Activated T-cell treated with anti-CD3 and anti-CD28 coated beads, Interleukin-2, amount 50 U/mL, for 24 hours (primary cell): ENCODE data around the gene DCT.
"Not testable (repeated sequence)": the region's sequence is repeated elsewhere in the genome, so short reads cannot be mapped to it uniquely, and the experiment has no call there.

Experiments used
- DNase-seq: peaks from one replicate; pipeline ENCODE4 v3.0.0-alpha.2; 2020
- H3K27ac Mint-ChIP-seq: 2 replicates; pipeline ENCODE4 v1.8.0; 2020; ENCODE audit warnings: mild to moderate bottlenecking, mixed read lengths
- H3K27me3 Mint-ChIP-seq: 2 replicates; pipeline ENCODE4 v1.8.0; 2020; ENCODE audit warnings: mixed read lengths
- H3K36me3 Mint-ChIP-seq: 2 replicates; pipeline ENCODE4 v1.8.0; 2020; ENCODE audit warnings: low read depth, mixed read lengths
- H3K4me1 Mint-ChIP-seq: 2 replicates; pipeline ENCODE4 v1.8.0; 2020; ENCODE audit warnings: low read depth, mixed read lengths
- H3K4me3 Mint-ChIP-seq: 2 replicates; pipeline ENCODE4 v1.8.0; 2020; ENCODE audit warnings: mild to moderate bottlenecking, moderate library complexity, mixed read lengths
- H3K9me3 Mint-ChIP-seq: 2 replicates; pipeline ENCODE4 v1.8.0; 2020; ENCODE audit warnings: mixed read lengths

Gene DCT

DNA sequence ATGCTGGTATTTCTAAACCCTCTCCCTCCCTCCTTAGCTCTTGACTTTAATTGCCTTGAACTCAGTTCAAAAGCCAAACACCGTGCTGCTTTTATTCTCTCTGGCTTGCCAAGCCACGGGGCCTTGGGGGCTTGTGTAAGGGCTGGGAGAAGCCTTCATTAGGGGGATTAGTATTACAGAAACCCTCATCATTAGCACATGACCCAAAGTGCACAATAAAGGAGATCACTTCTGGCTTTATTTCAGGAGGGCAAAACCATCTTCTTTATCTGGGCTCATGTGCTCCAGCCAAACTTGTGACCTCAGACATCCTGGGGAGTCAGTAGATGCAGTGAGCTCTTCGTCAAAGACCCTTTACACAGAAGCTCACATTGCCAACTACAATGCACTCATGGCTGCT, at the start of gene DCT:
Gene DCT (minus strand): TSS at position 67 of the 400 bp plus-strand sequence. CDS start 427 bp downstream, outside the sequence.
- Mint-ChIP-seq H3K4me1 (peaks cover 8% of the 10 kb centered on the region), H3K9me3 (no peaks in the 10 kb centered on the region), H3K36me3 (no peaks in the 10 kb centered on the region), H3K27ac (peak within 1 kb of the TSS; percentile 76), H3K27me3 (peaks cover 4% of the 10 kb centered on the region), H3K4me3 (no peak within 1 kb of the TSS)
- DNase-seq, result no peak

DNA sequence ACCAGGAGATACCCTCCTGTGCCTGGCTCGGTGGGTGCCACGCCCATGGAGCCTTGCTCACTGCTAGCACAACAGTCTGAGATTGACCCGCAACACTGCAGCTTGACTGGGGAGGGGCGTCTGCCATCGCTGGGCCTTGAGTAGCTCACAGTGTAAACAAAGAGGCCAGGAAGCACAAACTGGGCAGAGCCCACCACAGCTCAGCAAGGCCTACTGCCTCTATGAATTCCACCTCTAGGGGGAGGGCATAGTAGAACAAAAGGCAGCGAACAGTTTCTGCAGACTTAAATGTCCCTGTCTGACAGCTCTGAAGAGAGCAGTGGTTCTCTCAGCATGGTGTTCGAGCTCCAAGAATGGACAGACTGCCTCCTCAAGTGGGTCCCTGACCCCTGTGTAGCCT, 47.5 kb upstream of the DCT start:
- H3K27me3 Mint-ChIP-seq, H3K27ac Mint-ChIP-seq, H3K9me3 Mint-ChIP-seq, H3K4me3 Mint-ChIP-seq, H3K4me1 Mint-ChIP-seq, H3K36me3 Mint-ChIP-seq, DNase-seq: not testable (repeated sequence)

DNA sequence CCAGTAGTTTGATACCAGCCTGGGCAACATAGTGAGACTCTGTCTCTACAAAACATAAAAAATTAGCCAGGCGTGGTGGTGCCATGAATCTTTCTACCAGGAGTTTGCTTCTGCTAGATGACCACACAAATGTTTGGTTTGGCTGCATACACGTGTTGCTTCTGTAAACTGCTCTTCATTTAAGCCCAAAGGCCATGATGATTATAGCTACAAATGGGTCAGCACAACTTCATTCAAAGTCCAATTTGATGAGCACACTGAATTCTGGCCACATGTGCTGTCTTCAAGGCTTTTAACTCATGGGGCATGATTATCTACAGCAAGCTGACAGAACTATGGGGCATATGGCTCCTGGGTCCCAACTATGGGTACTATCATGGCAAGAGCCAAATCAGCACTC, 46.3 kb upstream of the DCT start:
- Mint-ChIP-seq H3K4me3 (no peak overlapping the region), H3K4me1 (no peaks in the 10 kb centered on the region), H3K9me3 (no peaks in the 10 kb centered on the region), H3K27ac (no peak overlapping the region), H3K27me3 (no peaks in the 10 kb centered on the region), H3K36me3 (no peaks in the 10 kb centered on the region)
- DNase-seq, result no peak

DNA sequence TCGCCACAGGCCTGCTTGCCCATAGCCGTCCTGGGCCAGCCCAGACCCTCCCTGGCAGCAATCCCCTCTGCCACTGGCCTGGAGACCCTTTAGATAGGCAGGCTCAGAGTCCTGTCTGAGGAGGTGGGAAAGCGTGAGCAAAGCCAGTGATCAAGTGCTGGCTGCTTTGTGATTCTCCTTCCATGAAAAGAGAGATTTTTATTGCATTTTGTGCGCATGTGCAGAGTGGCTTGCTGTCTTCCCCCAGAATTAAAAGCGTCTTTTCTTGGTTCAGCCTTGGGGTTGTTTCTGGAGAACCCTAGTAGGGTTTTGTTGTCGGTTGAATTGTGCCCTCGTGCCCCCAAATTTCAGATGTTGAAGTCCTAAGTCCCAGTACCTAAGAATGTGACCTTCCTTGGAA, 44.9 kb upstream of the DCT start:
- Mint-ChIP-seq H3K36me3 (no peaks in the 10 kb centered on the region), H3K9me3 (no peaks in the 10 kb centered on the region), H3K4me3 (no peak overlapping the region), H3K27me3 (no peaks in the 10 kb centered on the region), H3K27ac (no peak overlapping the region), H3K4me1 (no peaks in the 10 kb centered on the region)
- DNase-seq, result no peak

DNA sequence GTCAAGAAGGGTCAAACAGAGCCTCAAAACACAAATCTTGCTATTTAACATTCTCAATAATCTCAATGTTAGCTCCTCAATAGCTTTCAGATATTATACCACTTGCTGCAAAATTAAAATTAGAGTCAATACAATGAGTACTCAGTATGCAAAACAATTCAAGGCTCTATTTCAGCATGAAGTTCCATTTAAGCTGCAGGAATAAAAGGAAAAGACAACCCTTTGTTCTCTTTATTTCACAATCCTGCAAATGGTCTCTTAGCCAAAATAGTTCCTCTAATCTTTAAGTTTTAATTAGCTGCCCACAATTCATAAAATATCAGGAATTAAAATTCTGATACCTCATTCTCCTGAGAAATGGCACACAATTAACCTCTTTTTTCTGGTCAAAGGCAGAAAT, 40.5 kb upstream of the DCT start:
- H3K27me3 Mint-ChIP-seq, result no peaks in the 10 kb centered on the region
- H3K4me1 Mint-ChIP-seq, result no peaks in the 10 kb centered on the region
- H3K27ac Mint-ChIP-seq, result no peak overlapping the region
- H3K36me3 Mint-ChIP-seq, result no peaks in the 10 kb centered on the region
- H3K4me3 Mint-ChIP-seq, result no peak overlapping the region
- no peaks in the 10 kb centered on the region for H3K9me3 Mint-ChIP-seq
- no peak for DNase-seq

DNA sequence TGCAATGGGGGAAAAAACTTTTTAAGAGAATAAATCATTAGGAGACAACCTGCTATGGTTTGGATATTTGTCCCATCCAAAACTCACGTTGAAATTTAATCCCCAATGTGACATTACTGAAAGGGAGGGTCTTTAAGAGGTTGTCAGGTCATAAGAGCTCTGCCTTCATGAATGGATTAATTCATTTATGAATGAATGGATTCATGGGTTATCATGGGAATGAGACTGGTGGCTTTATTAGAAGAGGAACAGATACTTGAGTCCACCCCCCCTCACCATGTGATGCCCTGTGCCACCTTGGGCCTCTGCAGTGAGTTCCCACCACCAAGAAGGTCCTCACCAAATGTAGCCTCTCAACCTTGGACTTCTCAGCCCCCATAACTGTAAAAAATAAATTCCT, 37.0 kb upstream of the DCT start:
- no peaks in the 10 kb centered on the region for H3K36me3 Mint-ChIP-seq
- H3K4me3 Mint-ChIP-seq, result no peak overlapping the region
- no peaks in the 10 kb centered on the region for H3K9me3 Mint-ChIP-seq
- no peaks in the 10 kb centered on the region for H3K27me3 Mint-ChIP-seq
- no peaks in the 10 kb centered on the region for H3K4me1 Mint-ChIP-seq
- DNase-seq, result no peak
- no peak overlapping the region for H3K27ac Mint-ChIP-seq

DNA sequence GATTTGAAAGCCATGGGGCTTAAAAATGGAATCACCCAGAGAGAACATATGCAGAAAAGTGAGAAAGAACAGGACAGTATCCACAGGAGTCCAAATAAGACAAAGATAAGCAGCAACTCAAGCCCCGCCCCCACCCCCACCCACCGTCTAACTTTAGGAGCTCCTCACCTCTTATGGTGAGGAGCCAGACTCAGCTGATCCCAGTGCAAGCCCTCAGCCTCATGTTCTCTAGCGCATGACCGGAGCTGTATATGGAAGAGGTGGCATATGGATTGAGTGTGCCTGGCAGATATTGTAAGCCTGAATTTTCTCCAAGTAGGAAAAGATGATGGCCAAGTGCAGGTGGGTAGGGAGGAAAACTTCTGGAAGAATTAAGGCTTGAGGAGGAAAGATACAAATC, 36.4 kb upstream of the DCT start:
- H3K4me3 Mint-ChIP-seq, result no peak overlapping the region
- H3K36me3 Mint-ChIP-seq, result no peaks in the 10 kb centered on the region
- H3K4me1 Mint-ChIP-seq, result no peaks in the 10 kb centered on the region
- DNase-seq, result no peak
- H3K27ac Mint-ChIP-seq, result no peak overlapping the region
- H3K9me3 Mint-ChIP-seq, result no peaks in the 10 kb centered on the region
- H3K27me3 Mint-ChIP-seq, result no peaks in the 10 kb centered on the region

DNA sequence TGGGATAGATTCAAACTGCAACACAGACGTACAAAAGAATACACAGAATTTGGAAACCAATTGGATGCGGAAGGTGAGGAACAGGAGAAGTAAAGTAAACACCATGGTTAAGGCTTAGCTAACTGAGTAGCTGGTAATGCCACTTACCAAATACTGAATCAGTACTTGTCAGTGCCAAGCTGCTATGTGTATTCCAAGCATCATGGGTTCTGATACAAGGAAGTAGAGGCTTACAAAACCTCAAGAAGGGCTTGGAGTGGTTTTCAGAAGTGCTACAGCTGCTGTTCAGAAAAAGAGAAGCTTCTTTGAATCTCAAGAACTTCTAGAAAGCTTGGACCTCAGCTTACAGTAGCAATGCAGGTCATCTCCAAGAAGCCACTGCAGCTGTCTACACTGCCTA, 35.9 kb upstream of the DCT start:
- no peak for DNase-seq
- Mint-ChIP-seq H3K27ac (no peak overlapping the region), H3K27me3 (no peaks in the 10 kb centered on the region), H3K9me3 (no peaks in the 10 kb centered on the region), H3K36me3 (no peaks in the 10 kb centered on the region), H3K4me3 (no peak overlapping the region), H3K4me1 (no peaks in the 10 kb centered on the region)

DNA sequence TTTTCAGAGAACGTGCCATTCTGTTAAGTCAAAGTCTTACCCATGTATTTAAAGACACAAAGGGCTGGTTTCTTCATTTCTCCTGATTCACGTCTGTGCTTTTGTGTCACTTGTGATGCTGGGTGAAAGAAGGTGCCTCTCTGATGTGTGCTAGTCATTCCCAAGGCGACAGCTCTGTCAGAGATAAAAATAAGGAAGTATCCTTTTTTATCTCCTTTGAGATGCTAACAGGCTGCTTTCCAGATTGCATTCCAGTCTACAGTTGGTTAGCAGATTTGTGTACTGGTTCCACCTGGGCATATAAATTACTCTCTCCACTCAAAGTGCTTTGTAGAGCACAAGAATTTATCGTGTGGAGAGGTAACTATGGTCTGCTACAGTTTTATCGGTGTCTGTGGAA, 33.5 kb upstream of the DCT start:
- Mint-ChIP-seq H3K4me1 (peaks cover 7% of the 10 kb centered on the region), H3K27ac (no peak overlapping the region), H3K4me3 (no peak overlapping the region), H3K9me3 (no peaks in the 10 kb centered on the region), H3K27me3 (peaks cover 2% of the 10 kb centered on the region), H3K36me3 (no peaks in the 10 kb centered on the region)
- no peak for DNase-seq

DNA sequence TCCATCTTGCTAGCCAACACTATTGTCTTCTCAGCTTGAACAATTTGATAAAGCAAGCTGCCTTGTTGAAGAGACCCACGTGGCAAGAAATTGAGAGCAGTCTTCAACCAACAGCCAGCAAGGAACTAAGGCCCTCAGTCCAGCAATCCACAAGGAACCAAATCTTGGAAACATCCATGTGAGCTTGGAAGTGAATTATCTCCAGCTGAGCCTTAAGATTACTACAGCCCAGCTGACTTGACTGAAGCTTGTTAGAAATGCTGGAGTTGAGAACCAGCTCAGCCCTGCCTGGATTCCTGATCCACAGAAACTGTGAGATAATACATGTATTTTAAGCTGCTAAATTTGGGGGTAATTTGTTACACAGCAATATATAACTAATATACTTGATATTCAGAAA, 26.2 kb upstream of the DCT start:
- peaks cover 2% of the 10 kb centered on the region for H3K27me3 Mint-ChIP-seq
- no peak for DNase-seq
- no peaks in the 10 kb centered on the region for H3K9me3 Mint-ChIP-seq
- H3K36me3 Mint-ChIP-seq, result no peaks in the 10 kb centered on the region
- no peak overlapping the region for H3K4me3 Mint-ChIP-seq
- no peak overlapping the region for H3K27ac Mint-ChIP-seq
- H3K4me1 Mint-ChIP-seq, result peaks cover 16% of the 10 kb centered on the region

DNA sequence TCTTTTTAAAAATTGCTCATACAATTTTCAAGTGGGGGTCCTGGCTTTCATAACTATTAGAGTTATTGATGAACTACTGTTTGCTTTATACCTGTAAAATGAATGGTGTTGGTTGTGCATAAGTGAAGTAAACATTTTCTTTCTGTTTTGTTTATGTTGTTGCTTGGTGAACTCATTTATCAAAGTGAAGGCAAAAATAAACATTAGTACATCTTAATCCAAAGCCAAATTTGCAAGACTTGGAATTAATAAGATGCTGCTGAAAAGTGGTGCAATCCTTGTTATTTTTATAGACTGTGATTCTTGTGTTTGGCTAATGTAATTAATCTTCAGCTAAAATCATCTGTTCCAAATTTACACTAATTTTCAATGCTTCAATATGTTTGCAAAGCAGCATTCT, 24.4 kb upstream of the DCT start:
- Mint-ChIP-seq H3K27me3 (peaks cover 2% of the 10 kb centered on the region), H3K9me3 (no peaks in the 10 kb centered on the region), H3K4me3 (no peak overlapping the region), H3K4me1 (peaks cover 16% of the 10 kb centered on the region), H3K36me3 (no peaks in the 10 kb centered on the region), H3K27ac (no peak overlapping the region)
- no peak for DNase-seq

DNA sequence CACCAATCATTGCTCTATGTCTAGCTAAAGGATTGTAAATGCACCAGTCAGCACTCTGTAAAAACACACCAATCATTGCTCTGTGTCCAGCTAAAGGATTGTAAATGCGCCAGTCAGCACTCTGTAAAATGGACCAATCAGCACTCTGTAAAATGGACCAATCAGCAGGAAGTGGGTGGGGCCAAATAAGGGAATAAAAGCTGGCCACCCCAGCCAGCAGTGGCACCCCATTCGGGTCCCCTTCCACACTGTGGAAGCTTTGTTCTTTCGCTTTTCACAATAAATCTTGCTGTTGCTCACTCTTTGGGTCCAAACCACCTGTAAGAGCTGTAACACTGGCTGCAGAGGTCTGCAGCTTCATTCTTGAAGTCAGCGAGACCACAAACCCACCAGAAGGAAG, 19.3 kb upstream of the DCT start:
- H3K4me3 Mint-ChIP-seq, H3K4me1 Mint-ChIP-seq, H3K27me3 Mint-ChIP-seq, DNase-seq, H3K27ac Mint-ChIP-seq, H3K36me3 Mint-ChIP-seq, H3K9me3 Mint-ChIP-seq: not testable (repeated sequence)

DNA sequence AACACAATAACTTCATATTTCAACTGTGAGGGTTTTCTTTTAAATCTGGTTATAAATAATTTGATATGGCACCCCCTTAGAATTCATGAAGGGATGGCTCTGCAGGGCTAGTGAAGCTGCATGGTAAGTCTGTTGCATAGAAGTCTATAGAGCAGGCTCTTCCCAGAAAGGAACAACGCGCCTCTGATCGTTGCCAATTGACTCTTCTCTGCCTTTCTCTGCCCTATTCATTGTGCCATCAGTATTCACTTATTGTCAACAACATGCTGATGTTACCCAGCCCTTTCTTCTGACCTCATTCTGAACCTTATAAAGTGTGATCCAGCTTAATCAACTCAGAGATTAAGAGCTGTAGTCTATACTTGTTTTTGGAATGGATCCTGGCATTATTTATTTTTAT, 16.3 kb upstream of the DCT start:
- Mint-ChIP-seq H3K27me3 (no peaks in the 10 kb centered on the region), H3K4me3 (no peak overlapping the region), H3K4me1 (no peaks in the 10 kb centered on the region), H3K27ac (no peak overlapping the region), H3K36me3 (no peaks in the 10 kb centered on the region), H3K9me3 (no peaks in the 10 kb centered on the region)
- no peak for DNase-seq

DNA sequence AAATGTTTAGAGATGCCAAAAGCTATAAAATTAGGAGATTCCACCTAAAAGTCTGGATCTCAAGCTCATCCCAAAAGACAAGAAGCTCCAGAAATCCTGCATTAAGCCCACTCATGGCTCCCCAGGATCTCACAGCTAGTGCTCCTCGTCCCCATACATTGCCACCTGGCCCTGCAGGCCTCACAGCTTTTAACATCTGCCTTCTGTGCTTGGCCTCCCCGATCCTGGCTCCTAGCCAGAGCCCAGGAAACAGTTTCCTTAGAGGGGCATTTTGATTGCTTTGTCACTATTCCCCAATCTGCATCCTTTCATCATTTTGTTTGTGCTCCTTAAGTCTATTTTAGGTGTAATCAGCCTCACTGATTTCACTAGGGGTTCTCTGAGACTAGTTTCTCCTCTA, 14.5 kb upstream of the DCT start:
- Mint-ChIP-seq H3K4me1 (no peaks in the 10 kb centered on the region), H3K36me3 (no peaks in the 10 kb centered on the region), H3K27me3 (no peaks in the 10 kb centered on the region), H3K9me3 (no peaks in the 10 kb centered on the region), H3K27ac (no peak overlapping the region), H3K4me3 (no peak overlapping the region)
- DNase-seq, result no peak

DNA sequence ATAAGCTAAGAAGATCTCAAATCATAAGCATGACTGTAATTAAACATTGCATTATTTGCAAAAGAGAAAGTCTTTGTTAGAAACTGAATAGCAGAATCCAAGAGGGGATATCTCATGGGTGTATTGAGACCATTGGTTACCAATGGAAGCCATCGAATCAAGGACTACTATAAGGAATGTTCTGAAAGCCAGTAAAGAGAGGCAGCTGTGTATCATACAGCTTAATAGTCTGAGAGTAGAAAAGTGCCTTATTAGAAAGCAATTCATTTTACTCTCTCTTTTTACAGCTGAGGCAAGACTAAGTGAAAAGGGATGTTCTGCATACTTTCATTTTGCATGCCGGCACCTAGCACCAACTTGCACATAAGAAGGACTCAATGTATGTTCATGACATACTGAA, 7.6 kb upstream of the DCT start:
- Mint-ChIP-seq H3K9me3 (no peaks in the 10 kb centered on the region), H3K4me1 (no peaks in the 10 kb centered on the region), H3K27me3 (peaks cover 2% of the 10 kb centered on the region), H3K36me3 (no peaks in the 10 kb centered on the region), H3K27ac (no peak overlapping the region), H3K4me3 (no peak overlapping the region)
- DNase-seq, result no peak

DNA sequence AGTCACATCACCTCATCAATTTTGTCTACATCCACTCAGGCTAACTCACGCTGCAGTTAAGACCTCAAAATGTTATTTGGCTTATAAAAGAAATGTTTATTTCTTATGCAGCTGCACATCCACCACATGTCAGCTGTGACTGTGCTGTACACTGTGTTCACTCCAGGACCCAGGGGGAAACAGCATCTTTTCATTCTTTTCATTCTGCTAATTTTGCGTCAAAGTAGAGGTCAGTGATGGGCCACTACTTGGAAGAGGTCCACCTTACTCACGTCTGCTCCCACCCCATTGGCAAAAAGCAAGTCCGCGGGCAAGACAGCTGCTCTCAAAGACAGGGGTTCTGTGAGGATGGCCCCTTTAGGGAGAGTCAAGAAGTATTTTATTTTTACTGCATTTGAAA, 4.5 kb upstream of the DCT start:
- H3K27me3 Mint-ChIP-seq, result peaks cover 2% of the 10 kb centered on the region
- no peaks in the 10 kb centered on the region for H3K9me3 Mint-ChIP-seq
- no peak overlapping the region for H3K27ac Mint-ChIP-seq
- H3K4me3 Mint-ChIP-seq, result no peak overlapping the region
- DNase-seq, result no peak
- H3K4me1 Mint-ChIP-seq, result peaks cover 8% of the 10 kb centered on the region
- no peaks in the 10 kb centered on the region for H3K36me3 Mint-ChIP-seq
